Sigmoid colon (tissue), 7 donors: ENCODE data around the gene SRGAP1. TPM values are rescaled to one million over a fixed set of nuclear protein-coding genes. Genes with fewer than 3 reads are reported as not detected.

Experiments
- DNase-seq: peaks from one replicate; pipeline ENCODE4 v3.0.0-alpha.2; 2019
- H3K27ac ChIP-seq, 4 donors: fragments of 200-600 bp; sonication (generic); one replicate each; pipeline ENCODE4 v1.5.1; 2016 to 2019; ENCODE audit warnings: mild to moderate bottlenecking in 1 of 4
- H3K27me3 ChIP-seq, 3 donors: fragments of 200-600 bp; sonication (generic); one replicate each; pipeline ENCODE4 v1.5.1; 2019; ENCODE audit warnings: mild to moderate bottlenecking in 1 of 3
- H3K36me3 ChIP-seq, 4 donors: fragments of 200-600 bp; sonication (generic); one replicate each; pipeline ENCODE4 v1.5.1; 2016 to 2019
- H3K4me1 ChIP-seq, 4 donors: fragments of 200-600 bp; sonication (generic); one replicate each; pipeline ENCODE4 v1.5.1; 2017 to 2019
- H3K4me3 ChIP-seq, 4 donors: fragments of 200-600 bp; sonication (generic); one replicate each; pipeline ENCODE4 v1.5.1; 2017 to 2019; ENCODE audit warnings: mild to moderate bottlenecking in 2 of 4, moderate library complexity in 1 of 4
- H3K9me3 ChIP-seq, 4 donors: fragments of 200-600 bp in 3 of 4; sonication (generic) in 3 of 4; one replicate each; pipeline versions ENCODE4 v1.5.1 to v1.6.1; 2013 to 2019
- CTCF ChIP-seq, 4 experiments: fragments of 450-650 bp in 3 of 4; fragments of 200-600 bp in 1 of 4; IDR thresholded peaks; one replicate each; pipeline ENCODE4 v1.5.1; 2016 to 2019; ENCODE audit warnings: antibody characterized with exemption in 4 of 4, mild to moderate bottlenecking in 3 of 4, moderate library complexity in 2 of 4
- EP300 ChIP-seq, 4 donors: sonication (generic); formaldehyde crosslinking; IDR thresholded peaks; one replicate each; pipeline ENCODE4 v1.6.1; 2017; ENCODE audit warnings: antibody characterized with exemption in 4 of 4
- POLR2A ChIP-seq, 2 donors: fragments of 450-650 bp; IDR thresholded peaks; one replicate each; pipeline ENCODE4 v1.6.1; 2016; ENCODE audit warnings: antibody characterized with exemption in 2 of 2, mild to moderate bottlenecking in 2 of 2, moderate library complexity in 2 of 2
- POLR2AphosphoS5 ChIP-seq, 4 donors: sonication (generic); formaldehyde crosslinking; IDR thresholded peaks; one replicate each; pipeline ENCODE4 v1.6.1; 2017; ENCODE audit warnings: antibody characterized with exemption in 4 of 4
- WGBS, 2 donors: extraction: QIAGEN DNeasy Blood & Tissue Kit; methylation state at CpG; one replicate each; pipeline ENCODE4 v1.1.7; 2013; 5-methylcytosine and 5-hydroxymethylcytosine counted together
- intact Hi-C: fragments of 100-400 bp; cut with DNase I; formaldehyde crosslinking; loops from one replicate; pipeline ENCODE4 v1.15.1; 2023
- polyA plus RNA-seq, 3 donors: library from polyadenylated mRNA; stranded (reverse); fragments of 200-250 nt; gene quantifications; one replicate each; pipeline ENCODE4 v1.2.3, GENCODE V29; 2013
- total RNA-seq, 4 donors: library from RNA; depleted of rRNA; stranded (reverse); fragments of >200 nt; gene quantifications; one replicate each; pipeline ENCODE4 v1.1.0, GENCODE V29; 2016
- donor health status: healthy with polysubstance abuse.
- donor health status: Bipolar disorder and iron deficiency.
- donor health status: healthy.

The SRGAP1 gene
- total and polyA plus RNA-seq, 7 donors, result 2.4 to 16.3 (median 5.4) TPM

- WGBS, 2 donors, result 94 to 96% methylated on average over 2 of the region's 2 CpGs
- Histone ChIP-seq H3K36me3 (no peaks in the 10 kb centered on the region), H3K27me3 (no peaks in the 10 kb centered on the region), H3K9me3 (no peaks in the 10 kb centered on the region), H3K4me1 (no peaks in the 10 kb centered on the region), H3K4me3 (no peak overlapping the region), H3K27ac (no peak overlapping the region)
- intact Hi-C loops, result no loop called here
- TF ChIP-seq POLR2A (IDR thresholded peaks at IDR 0.05), result no peak
- TF ChIP-seq POLR2AphosphoS5 (IDR thresholded peaks at IDR 0.05), result no peak
- no peak for TF ChIP-seq EP300 (IDR thresholded peaks at IDR 0.05)
- no peak for TF ChIP-seq CTCF (IDR thresholded peaks at IDR 0.05)
- DNase-seq, result no peak
These were observed 174.6 kb downstream of the SRGAP1 start for GRCh38 chr12:64019101-64019500.

- Histone ChIP-seq H3K36me3 (no peaks in the 10 kb centered on the region), H3K4me3 (no peak overlapping the region), H3K9me3 (no peaks in the 10 kb centered on the region), H3K27me3 (no peaks in the 10 kb centered on the region), H3K4me1 (no peaks in the 10 kb centered on the region), H3K27ac (no peak overlapping the region)
- TF ChIP-seq POLR2AphosphoS5 (IDR thresholded peaks at IDR 0.05) (no peak), POLR2A (IDR thresholded peaks at IDR 0.05) (no peak), CTCF (IDR thresholded peaks at IDR 0.05) (no peak), EP300 (IDR thresholded peaks at IDR 0.05) (no peak)
- WGBS, 2 donors, result 85 to 95% methylated on average over 1 of the region's 1 CpG
- intact Hi-C loops, result no loop called here
- no peak for DNase-seq
These were observed 175.2 kb downstream of the SRGAP1 start for GRCh38 chr12:64019654-64020053.

- WGBS, 2 donors, result 91 to 96% methylated on average over 9 of the region's 9 CpGs
- TF ChIP-seq CTCF (IDR thresholded peaks at IDR 0.05) (no peak), POLR2A (IDR thresholded peaks at IDR 0.05) (no peak), EP300 (IDR thresholded peaks at IDR 0.05) (no peak), POLR2AphosphoS5 (IDR thresholded peaks at IDR 0.05) (no peak)
- Histone ChIP-seq H3K27me3 (no peaks in the 10 kb centered on the region), H3K4me1 (peaks cover 0 to 8% (median 3%) of the 10 kb centered on the region in 4 donors), H3K27ac (no peak overlapping the region), H3K4me3 (no peak overlapping the region), H3K9me3 (no peaks in the 10 kb centered on the region), H3K36me3 (no peaks in the 10 kb centered on the region)
- DNase-seq, result no peak
- intact Hi-C loops, result no loop called here
These were observed 180.9 kb downstream of the SRGAP1 start for GRCh38 chr12:64025174-64025958.

- no peak overlapping the region for H3K27ac ChIP-seq
- H3K27me3 ChIP-seq, result no peaks in the 10 kb centered on the region
- WGBS, 2 donors, result 74 to 75% methylated on average over 1 of the region's 1 CpG
- H3K9me3 ChIP-seq, result no peaks in the 10 kb centered on the region
- no peaks in the 10 kb centered on the region for H3K36me3 ChIP-seq
- no peak for DNase-seq
- H3K4me1 ChIP-seq, result peaks cover 0 to 8% (median 3%) of the 10 kb centered on the region in 4 donors
- TF ChIP-seq CTCF (IDR thresholded peaks at IDR 0.05), result no peak
- H3K4me3 ChIP-seq, result no peak overlapping the region
- intact Hi-C loops, result no loop called here
These were observed 182.8 kb downstream of the SRGAP1 start for GRCh38 chr12:64027311-64027710.

GRCh38 chr12:64028541-64028940 is 184.0 kb downstream of the SRGAP1 start:
- H3K9me3 ChIP-seq, result no peaks in the 10 kb centered on the region
- H3K27ac ChIP-seq, result no peak overlapping the region
- H3K4me1 ChIP-seq, result peaks cover 0 to 8% (median 3%) of the 10 kb centered on the region in 4 donors
- WGBS, 2 donors, result 56 to 93% methylated on average over 5 of the region's 5 CpGs
- DNase-seq, result no peak
- H3K4me3 ChIP-seq, result no peak overlapping the region
- TF ChIP-seq CTCF (IDR thresholded peaks at IDR 0.05) (no peak), EP300 (IDR thresholded peaks at IDR 0.05) (no peak), POLR2AphosphoS5 (IDR thresholded peaks at IDR 0.05) (no peak), POLR2A (IDR thresholded peaks at IDR 0.05) (no peak)
- H3K36me3 ChIP-seq, result no peaks in the 10 kb centered on the region
- H3K27me3 ChIP-seq, result no peaks in the 10 kb centered on the region
- intact Hi-C loops, result no loop called here
